GM12878 (cell line): ENCODE data around the gene DDC. TPM values are rescaled to one million over a fixed set of nuclear protein-coding genes. Genes with fewer than 3 reads are reported as not detected.

Source experiments
- ATAC-seq: fragments of 200-7000 bp; cut with Tn5 transposase; 3 replicates; pipeline ENCODE4 v1.9.1; 2020; ENCODE audit warnings: mild to moderate bottlenecking, moderate library complexity
- BruUV-seq: library from RNA; stranded (reverse); fragments of 400-500 nt; replicated peaks from 2 replicates; lab custom pipeline; 2021; lab: Mats Ljungman, UMichigan
- CTCF ChIA-PET: fragments of 300-600 bp; sonication (Branson Sonifier 250); formaldehyde crosslinking; extraction: SDS; loops from one replicate; lab custom pipeline; 2021; ENCODE audit warnings: inconsistent platforms; lab: Yijun Ruan, JAX
- POLR2A ChIA-PET: fragments of 350-600 bp; formaldehyde crosslinking; extraction: SDS; loops from one replicate; lab custom pipeline; 2021; ENCODE audit warnings: inconsistent platforms; lab: Charles Lee
- RAD21 ChIA-PET: fragments of 300-600 bp; sonication (Branson Sonifier 250); formaldehyde crosslinking; loops from one replicate; lab custom pipeline; 2023; ENCODE audit warnings: antibody characterized with exemption; ENCODE audit not compliant: unreplicated experiment; lab: Charles Lee
- SMC1A ChIA-PET: fragments of 300-600 bp; sonication (Branson Sonifier 250); formaldehyde crosslinking; loops from one replicate; lab custom pipeline; 2023; ENCODE audit not compliant: unreplicated experiment, uncharacterized antibody; lab: Charles Lee
- DNase-seq: peaks from one replicate; pipeline ENCODE4 v3.0.0-alpha.2; 2011; ENCODE audit warnings: low read depth, low spot score
- FAIRE-seq: peaks from 3 replicates; lab custom pipeline; 2011; peaks lifted over from hg19 to GRCh38; lab: Jason Lieb, UNC
- H2AFZ ChIP-seq: 2 replicates; pipeline ENCODE4 v1.6.0; 2011; ENCODE audit warnings: low read depth, low read length, control low read depth; ENCODE audit not compliant: control insufficient read depth
- H3K27ac ChIP-seq: 2 replicates; pipeline ENCODE4 v1.5.1; 2011; ENCODE audit warnings: control low read depth; ENCODE audit not compliant: control insufficient read depth, insufficient read depth
- H3K27me3 ChIP-seq, 2 experiments: replicated peaks in 1 of 2; 2 replicates each; pipeline versions ENCODE4 v1.6.0 to v1.6.1; 2011; ENCODE audit warnings: low read length in 1 of 2; ENCODE audit not compliant: control insufficient read depth in 2 of 2, insufficient read depth in 2 of 2
- H3K36me3 ChIP-seq, 2 experiments: 2 replicates each; pipeline ENCODE4 v1.5.1; 2011; ENCODE audit warnings: low read length in 1 of 2; ENCODE audit not compliant: control insufficient read depth in 2 of 2, insufficient read depth in 2 of 2
- H3K4me1 ChIP-seq: 2 replicates; pipeline ENCODE4 v1.6.1; 2011; ENCODE audit warnings: mild to moderate bottlenecking, low read length, moderate library complexity, mixed read lengths; ENCODE audit not compliant: control insufficient read depth, insufficient read depth
- H3K4me2 ChIP-seq: 2 replicates; pipeline ENCODE4 v1.6.0; 2011; ENCODE audit warnings: control low read depth; ENCODE audit not compliant: control insufficient read depth, insufficient read depth
- H3K4me3 ChIP-seq: fragments of 200-600 bp; sonication (generic); 2 replicates; pipeline ENCODE4 v1.5.1; 2016
- H3K79me2 ChIP-seq: 2 replicates; pipeline ENCODE4 v1.6.0; 2011; ENCODE audit warnings: low read length; ENCODE audit not compliant: control insufficient read depth, insufficient read depth
- H3K9ac ChIP-seq: 2 replicates; pipeline ENCODE4 v1.8.0; 2011; ENCODE audit warnings: low read length, control low read depth, mixed read lengths; ENCODE audit not compliant: control insufficient read depth, insufficient read depth
- H3K9me3 ChIP-seq: replicated peaks from 3 replicates; pipeline ENCODE4 v1.5.1; 2011; ENCODE audit warnings: mild to moderate bottlenecking, low read length; ENCODE audit not compliant: control insufficient read depth, insufficient read depth
- H4K20me1 ChIP-seq: 2 replicates; pipeline ENCODE4 v1.6.0; 2011; ENCODE audit not compliant: control insufficient read depth, insufficient read depth
- JUNB ChIP-seq: IDR thresholded peaks from 2 replicates; pipeline ENCODE4 v1.6.1; 2016; ENCODE audit warnings: antibody characterized with exemption, mild to moderate bottlenecking
- MTA3 ChIP-seq: IDR thresholded peaks from 2 replicates; pipeline ENCODE4 v1.6.1; 2012; ENCODE audit warnings: low read length, inconsistent platforms, borderline replicate concordance
- RAD51 ChIP-seq: fragments of 450-650 bp; IDR thresholded peaks from 2 replicates; pipeline ENCODE4 v1.6.1; 2016; ENCODE audit warnings: moderate library complexity, mild to moderate bottlenecking, inconsistent platforms
- RUNX3 ChIP-seq: IDR thresholded peaks from 2 replicates; pipeline ENCODE4 v1.6.1; 2012; ENCODE audit warnings: low read length, inconsistent platforms
- WGBS: methylation state at CpG from one replicate; pipeline ENCODE4 v1.1.6; 2016; ENCODE audit warnings: low lambda C conversion rate; ENCODE audit not compliant: insufficient replicate concordance, insufficient coverage; ENCODE audit errors: missing lambda C conversion rate; 5-methylcytosine and 5-hydroxymethylcytosine counted together
- in situ Hi-C: fragments of 300-500 bp; cut with MboI; formaldehyde crosslinking; loops from 9 replicates; pipeline ENCODE4 v1.14.3; 2018; ENCODE audit warnings: mixed read lengths
- intact Hi-C: fragments of 100-400 bp; cut with micrococcal nuclease; formaldehyde crosslinking; loops from one replicate; pipeline ENCODE4 v1.14.2; 2022; ENCODE audit not compliant: unreplicated experiment
- polyA plus RNA-seq, 11 experiments: library from polyadenylated mRNA; depleted of rRNA in 4 of 11; unstranded in 6 of 11; stranded (reverse) in 5 of 11; fragments of >200 nt; fragmentation: Nextera tagmentation in 4 of 11; fragmentation: Illumina TruSeq in 1 of 11; extraction: Ambion mirVana in 4 of 11; extraction: Trizol in 1 of 11; gene quantifications; 1 replicate in 1 of 11; 2 replicates in 10 of 11; pipeline versions ENCODE4 v1.2.1 to v1.2.3, GENCODE V29; 2011 to 2016; ENCODE audit warnings: inconsistent platforms in 2 of 11, missing spikeins in 2 of 11, low read depth in 1 of 11
- total RNA-seq, 4 experiments: library from RNA; depleted of rRNA in 3 of 4; stranded (reverse); fragments of >200 nt in 3 of 4; fragmentation: Illumina TruSeq in 1 of 4; extraction: Trizol in 1 of 4; gene quantifications; 2 replicates each; pipeline versions ENCODE4 v1.2.1 to v1.2.3, GENCODE V29; 2013 to 2021
- TF ChIP-seq, protein P1 (sequence below): IDR thresholded peaks from 2 replicates; pipeline ENCODE4 v1.6.1; 2012; ENCODE audit warnings: improper control_type of control experiment, low read depth, low read length; ENCODE audit not compliant: insufficient replicate concordance

DDC gene
- total and polyA plus RNA-seq, 10 of the 15 experiments (the other 5 are each of a cell fraction or from before 2014, with no cell fraction given), result not detected

DNA sequence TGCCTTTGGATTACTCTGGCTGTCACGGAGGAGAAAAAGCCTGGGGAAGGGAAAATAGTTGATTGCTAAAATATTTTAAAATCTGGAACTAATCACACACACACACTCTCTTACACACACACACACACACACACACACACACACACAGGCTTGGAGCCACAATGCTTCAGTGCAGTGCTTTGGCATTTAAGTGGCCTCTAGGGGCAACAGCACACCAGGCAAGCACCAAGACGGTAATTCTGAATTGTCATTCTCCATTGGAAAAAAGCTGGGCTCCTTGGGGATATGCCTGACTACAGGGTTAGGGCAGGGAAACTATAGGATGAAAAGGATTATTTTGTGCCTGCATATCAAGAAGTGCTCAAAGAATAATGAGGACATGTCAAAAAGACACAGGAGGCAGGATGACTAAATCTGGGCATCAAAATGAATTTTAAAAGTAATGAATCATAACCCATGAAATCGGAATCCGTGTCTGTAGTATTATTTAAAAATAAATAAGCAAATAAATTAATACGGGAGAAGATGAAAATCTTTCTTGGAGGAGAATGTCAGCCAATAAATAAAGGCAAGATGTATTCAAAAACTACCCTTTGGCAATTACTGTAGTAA, 30.4 kb upstream of the DDC start (continued):
- TF ChIP-seq, protein P1, sequence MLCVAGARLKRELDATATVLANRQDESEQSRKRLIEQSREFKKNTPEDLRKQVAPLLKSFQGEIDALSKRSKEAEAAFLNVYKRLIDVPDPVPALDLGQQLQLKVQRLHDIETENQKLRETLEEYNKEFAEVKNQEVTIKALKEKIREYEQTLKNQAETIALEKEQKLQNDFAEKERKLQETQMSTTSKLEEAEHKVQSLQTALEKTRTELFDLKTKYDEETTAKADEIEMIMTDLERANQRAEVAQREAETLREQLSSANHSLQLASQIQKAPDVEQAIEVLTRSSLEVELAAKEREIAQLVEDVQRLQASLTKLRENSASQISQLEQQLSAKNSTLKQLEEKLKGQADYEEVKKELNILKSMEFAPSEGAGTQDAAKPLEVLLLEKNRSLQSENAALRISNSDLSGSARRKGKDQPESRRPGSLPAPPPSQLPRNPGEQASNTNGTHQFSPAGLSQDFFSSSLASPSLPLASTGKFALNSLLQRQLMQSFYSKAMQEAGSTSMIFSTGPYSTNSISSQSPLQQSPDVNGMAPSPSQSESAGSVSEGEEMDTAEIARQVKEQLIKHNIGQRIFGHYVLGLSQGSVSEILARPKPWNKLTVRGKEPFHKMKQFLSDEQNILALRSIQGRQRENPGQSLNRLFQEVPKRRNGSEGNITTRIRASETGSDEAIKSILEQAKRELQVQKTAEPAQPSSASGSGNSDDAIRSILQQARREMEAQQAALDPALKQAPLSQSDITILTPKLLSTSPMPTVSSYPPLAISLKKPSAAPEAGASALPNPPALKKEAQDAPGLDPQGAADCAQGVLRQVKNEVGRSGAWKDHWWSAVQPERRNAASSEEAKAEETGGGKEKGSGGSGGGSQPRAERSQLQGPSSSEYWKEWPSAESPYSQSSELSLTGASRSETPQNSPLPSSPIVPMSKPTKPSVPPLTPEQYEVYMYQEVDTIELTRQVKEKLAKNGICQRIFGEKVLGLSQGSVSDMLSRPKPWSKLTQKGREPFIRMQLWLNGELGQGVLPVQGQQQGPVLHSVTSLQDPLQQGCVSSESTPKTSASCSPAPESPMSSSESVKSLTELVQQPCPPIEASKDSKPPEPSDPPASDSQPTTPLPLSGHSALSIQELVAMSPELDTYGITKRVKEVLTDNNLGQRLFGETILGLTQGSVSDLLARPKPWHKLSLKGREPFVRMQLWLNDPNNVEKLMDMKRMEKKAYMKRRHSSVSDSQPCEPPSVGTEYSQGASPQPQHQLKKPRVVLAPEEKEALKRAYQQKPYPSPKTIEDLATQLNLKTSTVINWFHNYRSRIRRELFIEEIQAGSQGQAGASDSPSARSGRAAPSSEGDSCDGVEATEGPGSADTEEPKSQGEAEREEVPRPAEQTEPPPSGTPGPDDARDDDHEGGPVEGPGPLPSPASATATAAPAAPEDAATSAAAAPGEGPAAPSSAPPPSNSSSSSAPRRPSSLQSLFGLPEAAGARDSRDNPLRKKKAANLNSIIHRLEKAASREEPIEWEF, result no peak

DNA sequence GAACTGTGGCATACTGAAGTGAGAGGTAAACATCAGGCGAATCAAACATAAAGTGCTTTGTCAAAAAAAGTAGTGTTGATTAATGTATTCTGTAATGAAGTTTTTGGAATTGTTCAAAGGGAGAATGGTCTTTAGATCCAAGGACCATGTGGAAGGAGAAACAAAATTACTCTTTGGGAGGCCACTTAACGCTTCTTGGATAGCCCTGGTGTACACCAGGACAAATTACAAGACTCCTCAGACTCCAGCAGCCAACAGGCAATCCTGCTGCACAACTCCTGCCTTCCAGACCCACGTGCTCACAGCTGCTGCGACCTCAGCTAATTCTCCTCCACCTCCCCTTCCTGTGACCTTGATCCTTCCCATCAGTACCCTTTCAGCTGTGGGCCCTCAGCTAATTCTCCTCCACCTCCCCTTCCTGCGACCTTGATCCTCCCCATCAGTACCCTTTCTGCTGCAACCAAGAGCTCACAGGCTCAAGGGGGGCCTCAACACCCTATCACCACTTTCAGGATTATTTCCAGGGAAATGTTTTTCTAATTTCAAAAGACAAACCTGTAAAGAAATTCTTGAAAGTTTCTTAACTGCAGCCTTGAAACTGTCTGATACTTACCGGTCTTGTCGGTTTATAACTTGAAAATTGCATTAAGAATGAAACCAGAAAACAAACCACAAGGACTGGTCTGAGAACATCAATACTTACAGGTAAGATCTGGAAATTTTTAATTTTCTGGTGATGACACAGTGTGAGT, 29.7 kb upstream of the DDC start:
- H4K20me1 ChIP-seq, result no peaks in the 10 kb centered on the region; the same call in 1 of the 2 replicates
- in situ Hi-C loops (no loop called here), intact Hi-C loops (no loop called here)
- POLR2A ChIA-PET, result no interaction called here
- no peak for TF ChIP-seq MTA3
- no peak for TF ChIP-seq RAD51
- TF ChIP-seq RUNX3, result peak; percentile 52
- TF ChIP-seq JUNB, result peak; percentile 24; the same call in 1 of the 2 replicates
- no peak overlapping the region for H3K27ac ChIP-seq
- peak overlapping the region; percentile 59; the same call in 1 of the 2 replicates for H3K4me2 ChIP-seq
- H2AFZ ChIP-seq, result no peak overlapping the region
- SMC1A ChIA-PET, result no interaction called here
- H3K9me3 ChIP-seq, result no peaks in the 10 kb centered on the region; the same call in 2 of the 3 replicates
- FAIRE-seq, result no peak
- peaks cover 3 to 8% of the 10 kb centered on the region in 2 experiments for H3K27me3 ChIP-seq
- H3K9ac ChIP-seq, result no peak overlapping the region
- RAD21 ChIA-PET, result no interaction called here
- 2% methylated on average over 7 of the region's 7 CpGs for WGBS
- peaks cover 3% of the 10 kb centered on the region; the same call in 1 of the 2 replicates for H3K4me1 ChIP-seq
- BruUV-seq, result no TSS peak
- CTCF ChIA-PET, result no interaction called here
- DNase-seq, result no peak
- H3K79me2 ChIP-seq, result no peaks in the 10 kb centered on the region
- H3K36me3 ChIP-seq, result no peaks in the 10 kb centered on the region
- H3K4me3 ChIP-seq, result no peak overlapping the region
- ATAC-seq, result peak; percentile 62
